Gastroesophageal sphincter (tissue), 3 donors: ENCODE data around the gene KIF26B.

Source experiments
- EP300 ChIP-seq: sonication (generic); formaldehyde crosslinking; IDR thresholded peaks from one replicate; pipeline ENCODE4 v1.6.1; 2017; ENCODE audit warnings: antibody characterized with exemption, mild to moderate bottlenecking
- POLR2AphosphoS5 ChIP-seq: sonication (generic); formaldehyde crosslinking; IDR thresholded peaks from one replicate; pipeline ENCODE4 v1.6.1; 2017; ENCODE audit warnings: antibody characterized with exemption
- TF ChIP-seq, protein P1 (sequence below), 4 experiments: fragments of 200-600 bp in 2 of 4; fragments of 450-650 bp in 2 of 4; sonication (generic) in 1 of 4; IDR thresholded peaks; one replicate each; pipeline ENCODE4 v1.5.1; 2017 to 2019; ENCODE audit warnings: antibody characterized with exemption in 4 of 4, mild to moderate bottlenecking in 2 of 4, moderate library complexity in 2 of 4

- TF ChIP-seq, protein P1, sequence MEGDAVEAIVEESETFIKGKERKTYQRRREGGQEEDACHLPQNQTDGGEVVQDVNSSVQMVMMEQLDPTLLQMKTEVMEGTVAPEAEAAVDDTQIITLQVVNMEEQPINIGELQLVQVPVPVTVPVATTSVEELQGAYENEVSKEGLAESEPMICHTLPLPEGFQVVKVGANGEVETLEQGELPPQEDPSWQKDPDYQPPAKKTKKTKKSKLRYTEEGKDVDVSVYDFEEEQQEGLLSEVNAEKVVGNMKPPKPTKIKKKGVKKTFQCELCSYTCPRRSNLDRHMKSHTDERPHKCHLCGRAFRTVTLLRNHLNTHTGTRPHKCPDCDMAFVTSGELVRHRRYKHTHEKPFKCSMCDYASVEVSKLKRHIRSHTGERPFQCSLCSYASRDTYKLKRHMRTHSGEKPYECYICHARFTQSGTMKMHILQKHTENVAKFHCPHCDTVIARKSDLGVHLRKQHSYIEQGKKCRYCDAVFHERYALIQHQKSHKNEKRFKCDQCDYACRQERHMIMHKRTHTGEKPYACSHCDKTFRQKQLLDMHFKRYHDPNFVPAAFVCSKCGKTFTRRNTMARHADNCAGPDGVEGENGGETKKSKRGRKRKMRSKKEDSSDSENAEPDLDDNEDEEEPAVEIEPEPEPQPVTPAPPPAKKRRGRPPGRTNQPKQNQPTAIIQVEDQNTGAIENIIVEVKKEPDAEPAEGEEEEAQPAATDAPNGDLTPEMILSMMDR (IDR thresholded peaks at IDR 0.05): no peak
- TF ChIP-seq EP300 (no peak), POLR2AphosphoS5 (no peak)
Measured at GRCh38 chr1:245420926-245421325, 266.1 kb downstream of the KIF26B start.
